Neural cell (in vitro differentiated cells): Measurements from ENCODE around the gene COL6A3. TPM values are rescaled to one million over a fixed set of nuclear protein-coding genes. Genes with fewer than 3 reads are reported as not detected.

ENCODE experiments used
- H2AFZ ChIP-seq: fragments of 200-600, 300-800 bp; sonication (generic), shearing (Covaris generic); 2 replicates; pipeline ENCODE4 v1.6.0; 2014; ENCODE audit warnings: low read depth, mild to moderate bottlenecking, antibody characterized with exemption, low read length, moderate library complexity
- H3F3A ChIP-seq: fragments of 200-600 bp; shearing (Covaris generic); 2 replicates; pipeline ENCODE4 v1.6.1; 2016; ENCODE audit warnings: mild to moderate bottlenecking, moderate library complexity, mixed read lengths, antibody characterized with exemption, low read length; ENCODE audit not compliant: insufficient read depth, poor library complexity, severe bottlenecking
- H3K27ac ChIP-seq: fragments of 200-600, 300-800 bp; sonication (generic), shearing (Covaris generic); 2 replicates; pipeline ENCODE4 v1.5.1; 2014; ENCODE audit warnings: mild to moderate bottlenecking, low read length, moderate library complexity
- H3K27me3 ChIP-seq: fragments of 300-800, 200-600 bp; sonication (generic), shearing (Covaris generic); 2 replicates; pipeline ENCODE4 v1.6.0; 2014; ENCODE audit warnings: mild to moderate bottlenecking, low read depth, low read length, moderate library complexity; ENCODE audit not compliant: insufficient read depth
- H3K36me3 ChIP-seq: fragments of 300-800, 200-600 bp; sonication (generic), shearing (Covaris generic); 2 replicates; pipeline ENCODE4 v1.5.1; 2014; ENCODE audit warnings: mild to moderate bottlenecking, antibody characterized with exemption, low read length, moderate library complexity; ENCODE audit not compliant: insufficient read depth
- H3K4me2 ChIP-seq: fragments of 300-800, 200-600 bp; sonication (generic), shearing (Covaris generic); 2 replicates; pipeline ENCODE4 v1.6.0; 2014; ENCODE audit warnings: mild to moderate bottlenecking, low read length
- H3K4me3 ChIP-seq: fragments of 300-800, 200-600 bp; sonication (generic), shearing (Covaris generic); 2 replicates; pipeline ENCODE4 v1.5.1; 2014; ENCODE audit warnings: mild to moderate bottlenecking, low read length, moderate library complexity
- H3K79me2 ChIP-seq: fragments of 200-600 bp; shearing (Covaris generic); replicated peaks from 2 replicates; pipeline ENCODE4 v1.6.0; 2014; ENCODE audit warnings: mild to moderate bottlenecking, low read length, moderate library complexity; ENCODE audit not compliant: insufficient read depth
- H3K9ac ChIP-seq: fragments of 300-800, 200-600 bp; sonication (generic), shearing (Covaris generic); 2 replicates; pipeline ENCODE4 v1.6.1; 2016; ENCODE audit warnings: mild to moderate bottlenecking, low read length, mixed read lengths
- H3K9me2 ChIP-seq: fragments of 200-600 bp; shearing (Covaris generic); 2 replicates; pipeline ENCODE4 v1.6.1; 2016; ENCODE audit warnings: mild to moderate bottlenecking, low read length, mixed read lengths; ENCODE audit not compliant: insufficient read depth
- H3K9me3 ChIP-seq: fragments of 200-600, 300-800 bp; sonication (generic), shearing (Covaris generic); 2 replicates; pipeline ENCODE4 v1.6.1; 2016; ENCODE audit warnings: mild to moderate bottlenecking, mixed run types, low read length, moderate library complexity, mixed read lengths
- H4K20me1 ChIP-seq: fragments of 200-600 bp; shearing (Covaris generic); 2 replicates; pipeline ENCODE4 v1.6.1; 2016; ENCODE audit warnings: mild to moderate bottlenecking, mixed run types; ENCODE audit not compliant: insufficient read depth
- CTCF ChIP-seq: fragments of 450-650 bp; IDR thresholded peaks from 2 replicates; pipeline ENCODE4 v1.5.1; 2014; ENCODE audit warnings: antibody characterized with exemption, mild to moderate bottlenecking, moderate library complexity; ENCODE audit not compliant: poor library complexity, severe bottlenecking
- EP300 ChIP-seq: fragments of 450-650 bp; conservative IDR thresholded peaks from 2 replicates; pipeline ENCODE4 v1.6.1; 2014; ENCODE audit warnings: antibody characterized with exemption, mild to moderate bottlenecking, moderate library complexity; ENCODE audit not compliant: poor library complexity, severe bottlenecking
- EZH2 ChIP-seq: fragments of 200-600, 300-800 bp; shearing (Covaris generic), sonication (generic); IDR thresholded peaks from 2 replicates; pipeline ENCODE4 v1.6.1; 2014; ENCODE audit warnings: antibody characterized with exemption, low read length, borderline replicate concordance, mild to moderate bottlenecking; ENCODE audit not compliant: insufficient read depth, poor library complexity, severe bottlenecking
- MXI1 ChIP-seq: fragments of 450-650 bp; conservative IDR thresholded peaks from 2 replicates; pipeline ENCODE4 v1.6.1; 2014; ENCODE audit warnings: antibody characterized with exemption, mild to moderate bottlenecking; ENCODE audit not compliant: poor library complexity, severe bottlenecking
- POLR2AphosphoS5 ChIP-seq: IDR thresholded peaks from 2 replicates; pipeline ENCODE4 v1.6.1; 2012
- RAD21 ChIP-seq: fragments of 450-650 bp; conservative IDR thresholded peaks from 2 replicates; pipeline ENCODE4 v1.6.1; 2014; ENCODE audit warnings: antibody characterized with exemption, mild to moderate bottlenecking, moderate library complexity
- REST ChIP-seq: IDR thresholded peaks from 2 replicates; pipeline ENCODE4 v1.6.1; 2012; ENCODE audit warnings: borderline replicate concordance
- SMC3 ChIP-seq: fragments of 450-650 bp; conservative IDR thresholded peaks from 2 replicates; pipeline ENCODE4 v1.6.1; 2014; ENCODE audit warnings: antibody characterized with exemption, mild to moderate bottlenecking, moderate library complexity; ENCODE audit not compliant: poor library complexity
- TAF1 ChIP-seq: IDR thresholded peaks from 2 replicates; pipeline ENCODE4 v1.6.1; 2012; ENCODE audit warnings: low read depth
- polyA plus RNA-seq: library from polyadenylated mRNA; depleted of rRNA; stranded (reverse); fragments of >200 nt; gene quantifications from 2 replicates; pipeline ENCODE4 v1.2.3, GENCODE V29; 2014

The COL6A3 gene
- polyA plus RNA-seq, 1 donor from 2014 or later = 0.05 TPM

- Histone ChIP-seq H2AFZ (no peak overlapping the region), H3F3A (no peaks in the 10 kb centered on the region), H4K20me1 (no peaks in the 10 kb centered on the region), H3K9ac (no peak overlapping the region), H3K79me2 (no peaks in the 10 kb centered on the region), H3K4me3 (no peak overlapping the region), H3K4me2 (no peak overlapping the region), H3K27ac (no peak overlapping the region), H3K27me3 (no peaks in the 10 kb centered on the region), H3K36me3 (no peaks in the 10 kb centered on the region), H3K9me2 (no peaks in the 10 kb centered on the region), H3K9me3 (no peaks in the 10 kb centered on the region)
- TF ChIP-seq RAD21 (no peak), CTCF (no peak), MXI1 (no peak), REST (no peak), POLR2AphosphoS5 (no peak), SMC3 (no peak), EZH2 (no peak), EP300 (no peak), TAF1 (no peak)
Measured at GRCh38 chr2:237324837-237325236, 89.1 kb downstream of the COL6A3 start.

- H3K9me3 ChIP-seq = no peaks in the 10 kb centered on the region
Measured at GRCh38 chr2:237324405-237324831, 89.5 kb downstream of the COL6A3 start.

More at GRCh38 chr2:237324405-237324831, 89.5 kb downstream of the COL6A3 start:
- no peaks in the 10 kb centered on the region for H3F3A ChIP-seq
- H3K9me2 ChIP-seq = no peaks in the 10 kb centered on the region
- H4K20me1 ChIP-seq = no peaks in the 10 kb centered on the region
- no peaks in the 10 kb centered on the region for H3K79me2 ChIP-seq
- H3K9ac ChIP-seq = no peak overlapping the region
- no peak overlapping the region for H3K4me3 ChIP-seq
- no peak overlapping the region for H3K27ac ChIP-seq
- H3K36me3 ChIP-seq = no peaks in the 10 kb centered on the region
- H3K27me3 ChIP-seq = no peaks in the 10 kb centered on the region
- no peak overlapping the region for H3K4me2 ChIP-seq
- TF ChIP-seq TAF1 (no peak), RAD21 (no peak), SMC3 (no peak), EP300 (no peak), POLR2AphosphoS5 (no peak), REST (no peak), CTCF (no peak), MXI1 (no peak), EZH2 (no peak)
- H2AFZ ChIP-seq = no peak overlapping the region
